ENCODE measurements around the gene ALKBH4.

GRCh38 chr7:102410918-102411317 lies 53.7 kb downstream of the ALKBH4 start:
- TF ChIP-seq POLR2A (IDR thresholded peaks at IDR 0.05; ENCODE audit: low read depth, low read length) (no peak), POLR2AphosphoS5 (IDR thresholded peaks at IDR 0.05; ENCODE audit: low read depth, low read length) (no peak), POU2F2 (IDR thresholded peaks at IDR 0.05; ENCODE audit: low read depth, low read length) (no peak), TAF1 (IDR thresholded peaks at IDR 0.05; ENCODE audit: low read depth, low read length) (no peak)
